SKM-1 (cell line): ENCODE data around the gene TPI1.

ENCODE experiments used
- DNase-seq: peaks from one replicate; lab custom pipeline; 2025; ENCODE audit not compliant: unreplicated experiment; lab: John Stamatoyannopoulos, UW

Gene TPI1

DNA sequence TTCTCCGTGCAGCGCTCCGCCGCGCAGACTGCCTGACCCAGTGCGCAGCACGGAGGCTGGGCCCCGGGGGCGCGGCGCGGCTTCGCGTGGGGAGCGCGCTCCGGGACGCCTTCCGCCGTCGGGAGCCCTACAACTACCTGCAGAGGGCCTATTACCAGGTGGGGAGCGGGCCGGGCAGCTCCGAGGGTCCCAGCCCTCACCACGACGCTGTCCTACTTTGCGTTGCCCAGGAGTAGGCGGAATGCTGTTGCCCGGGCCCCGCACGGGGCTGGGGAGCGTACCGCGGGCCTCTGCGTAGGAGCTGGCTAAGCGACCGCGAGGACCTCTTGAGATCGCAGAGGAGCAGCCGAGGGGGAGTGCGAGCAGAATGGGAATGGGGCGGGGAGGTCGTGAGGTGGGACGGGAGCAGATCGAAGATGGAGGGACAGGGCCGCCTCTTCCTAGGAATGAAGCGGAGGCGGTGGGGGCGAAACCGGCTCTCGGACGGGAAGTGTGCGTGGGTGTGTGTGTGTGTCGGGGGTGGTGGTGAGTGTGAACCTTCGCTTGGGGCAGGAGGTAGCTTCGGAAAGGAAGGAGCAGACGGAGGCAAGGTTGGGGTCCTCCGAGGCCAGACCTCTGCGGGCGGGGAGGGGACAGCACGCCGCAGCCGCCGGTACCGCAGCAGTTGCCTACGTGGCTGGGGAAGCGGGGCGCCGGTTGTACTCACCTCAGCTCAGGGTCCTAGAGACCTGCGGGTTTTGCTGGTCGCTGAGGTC is 38.4 kb upstream of the TPI1 start:
- DNase-seq, result no peak

DNA sequence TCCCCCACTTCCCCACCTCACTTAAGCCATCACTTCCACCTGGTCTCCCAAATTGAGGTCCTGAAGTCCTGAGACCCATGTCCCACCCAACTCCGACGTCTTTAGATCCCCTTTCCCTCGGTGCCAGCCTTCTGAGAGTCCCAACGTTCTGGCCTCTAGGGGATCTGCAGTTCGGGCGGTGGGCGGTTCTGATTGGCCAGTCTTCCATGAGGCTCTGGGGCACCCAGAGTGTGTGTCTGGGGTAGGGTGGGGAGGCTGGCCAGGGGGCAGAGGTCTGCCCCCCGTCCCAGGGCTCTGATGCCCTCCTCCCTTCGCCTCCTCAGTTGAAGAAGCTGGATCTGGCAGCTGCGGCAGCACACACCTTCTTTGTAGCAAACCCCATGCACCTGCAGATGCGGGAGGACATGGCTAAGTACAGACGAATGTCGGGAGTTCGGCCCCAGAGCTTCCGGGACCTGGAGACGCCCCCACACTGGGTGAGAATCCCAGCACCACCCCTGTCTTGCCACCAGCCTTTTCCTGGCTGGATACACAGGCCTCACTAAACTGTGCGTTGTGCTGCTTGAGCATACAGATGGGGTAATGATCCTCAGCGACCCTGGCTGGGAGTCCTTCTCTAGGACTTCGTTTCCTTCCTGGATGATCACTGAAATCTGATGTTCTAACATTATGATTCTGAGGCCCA is 37.7 kb upstream of the TPI1 start:
- DNase-seq, result no peak

DNA sequence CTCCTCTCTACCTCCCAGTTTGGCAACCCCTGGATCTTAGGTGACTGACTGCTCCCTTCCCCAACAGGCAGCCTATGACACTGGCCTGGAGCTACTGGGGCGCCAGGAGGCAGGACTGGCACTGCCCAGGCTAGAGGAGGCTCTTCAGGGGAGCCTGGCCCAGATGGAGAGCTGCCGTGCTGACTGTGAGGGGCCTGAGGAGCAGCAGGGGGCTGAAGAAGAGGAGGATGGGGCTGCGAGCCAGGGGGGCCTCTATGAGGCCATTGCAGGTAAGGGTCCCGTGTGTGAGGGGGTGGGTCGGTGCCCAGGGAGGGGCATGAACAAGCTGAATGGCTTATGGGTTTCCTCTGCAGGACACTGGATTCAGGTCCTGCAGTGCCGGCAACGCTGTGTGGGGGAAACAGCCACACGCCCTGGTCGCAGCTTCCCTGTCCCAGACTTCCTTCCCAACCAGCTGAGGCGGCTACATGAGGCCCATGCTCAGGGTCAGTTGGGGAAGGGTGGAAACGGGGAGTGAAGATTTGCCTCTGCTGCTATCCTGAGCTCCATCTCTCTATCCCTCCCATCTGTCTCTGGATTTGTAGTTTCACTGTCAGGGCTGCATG is 36.9 kb upstream of the TPI1 start:
- no peak for DNase-seq

DNA sequence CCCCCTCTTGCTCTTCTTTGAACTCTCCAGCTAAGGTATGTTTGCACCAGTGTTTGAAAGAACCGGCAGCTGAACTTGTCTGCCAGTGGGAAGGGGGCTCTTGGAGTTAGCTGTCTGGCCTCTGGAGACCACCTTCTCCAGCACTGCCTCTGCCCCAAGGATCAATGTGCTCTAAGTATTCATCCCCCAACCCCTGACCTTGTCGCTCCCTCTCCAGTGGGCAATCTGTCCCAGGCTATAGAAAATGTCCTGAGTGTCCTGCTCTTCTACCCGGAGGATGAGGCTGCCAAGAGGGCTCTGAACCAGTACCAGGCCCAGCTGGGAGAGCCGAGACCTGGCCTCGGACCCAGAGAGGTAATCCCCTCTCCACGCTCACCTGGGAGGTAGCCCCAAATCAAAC is 36.3 kb upstream of the TPI1 start:
- no peak for DNase-seq

DNA sequence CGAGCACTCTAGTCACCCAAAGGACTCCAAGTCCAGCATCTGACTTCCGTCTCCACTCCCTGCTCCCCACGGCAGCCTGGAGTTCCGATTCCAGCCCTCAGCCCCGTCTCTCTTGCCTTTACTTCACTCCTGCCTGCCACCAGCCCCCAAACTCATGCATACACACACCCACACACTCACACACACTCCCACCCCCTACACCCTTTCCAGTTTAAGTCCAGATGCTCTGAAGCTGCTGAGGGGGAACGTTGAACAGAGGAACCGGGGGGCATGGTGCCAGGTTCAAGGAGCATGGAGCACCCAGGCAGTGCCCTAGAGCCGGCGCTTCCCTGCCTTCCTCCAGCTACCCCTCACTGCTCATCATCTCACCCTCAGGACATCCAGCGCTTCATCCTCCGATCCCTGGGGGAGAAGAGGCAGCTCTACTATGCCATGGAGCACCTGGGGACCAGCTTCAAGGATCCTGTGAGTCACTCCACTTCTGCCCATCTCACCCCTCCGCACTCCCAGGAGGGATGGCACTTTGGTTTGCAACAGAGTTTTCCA is 35.8 kb upstream of the TPI1 start:
- no peak for DNase-seq

DNA sequence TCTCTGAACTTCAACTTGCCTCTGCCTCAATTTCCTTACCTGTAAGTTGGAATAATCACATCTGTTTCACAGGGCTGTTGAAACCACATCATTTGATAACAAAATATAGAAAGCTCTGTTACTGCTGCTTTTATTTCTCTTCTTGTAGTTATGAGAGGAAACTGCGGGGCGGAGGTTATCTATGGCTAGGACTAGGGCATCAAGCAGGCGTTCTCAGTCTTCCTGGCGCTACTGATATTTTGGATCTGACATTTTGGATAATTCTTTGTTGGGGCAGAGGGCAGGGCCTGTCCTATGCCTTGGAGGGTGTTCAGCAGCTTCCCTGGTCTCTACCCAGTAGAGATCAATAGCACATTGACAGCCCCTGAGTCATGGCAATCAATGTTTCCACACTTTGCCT is 35.2 kb upstream of the TPI1 start:
- DNase-seq, result no peak

DNA sequence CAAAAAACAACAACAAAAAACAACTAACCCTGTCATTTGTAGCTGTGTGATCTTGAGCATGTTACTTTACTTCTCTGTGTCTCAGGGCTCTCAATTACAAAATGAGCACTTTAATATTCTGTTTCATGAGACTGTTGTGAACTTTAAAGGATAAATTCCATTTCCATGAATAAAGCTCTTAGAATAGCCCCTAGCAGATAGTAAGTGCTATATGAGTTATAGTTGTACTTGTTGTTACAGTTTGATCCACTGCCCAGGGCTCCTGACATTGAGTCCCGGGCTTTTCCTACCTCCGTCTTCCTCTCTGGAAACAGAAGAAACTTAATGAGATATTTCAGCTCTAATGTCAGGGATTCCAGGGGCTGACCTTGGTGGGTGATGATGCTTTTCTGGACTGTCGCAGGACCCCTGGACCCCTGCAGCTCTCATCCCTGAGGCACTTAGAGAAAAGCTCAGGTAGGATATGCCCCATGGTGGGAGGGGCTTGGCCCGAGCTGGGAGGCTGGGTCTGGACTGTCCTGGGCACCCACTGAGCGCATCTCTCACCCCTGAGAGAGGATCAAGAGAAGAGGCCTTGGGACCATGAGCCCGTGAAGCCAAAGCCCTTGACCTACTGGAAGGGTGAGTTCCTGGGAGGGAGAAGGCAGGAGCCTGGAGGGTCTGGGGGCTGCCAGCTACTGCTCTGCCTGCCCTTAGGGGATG is 34.0 kb upstream of the TPI1 start:
- no peak for DNase-seq

DNA sequence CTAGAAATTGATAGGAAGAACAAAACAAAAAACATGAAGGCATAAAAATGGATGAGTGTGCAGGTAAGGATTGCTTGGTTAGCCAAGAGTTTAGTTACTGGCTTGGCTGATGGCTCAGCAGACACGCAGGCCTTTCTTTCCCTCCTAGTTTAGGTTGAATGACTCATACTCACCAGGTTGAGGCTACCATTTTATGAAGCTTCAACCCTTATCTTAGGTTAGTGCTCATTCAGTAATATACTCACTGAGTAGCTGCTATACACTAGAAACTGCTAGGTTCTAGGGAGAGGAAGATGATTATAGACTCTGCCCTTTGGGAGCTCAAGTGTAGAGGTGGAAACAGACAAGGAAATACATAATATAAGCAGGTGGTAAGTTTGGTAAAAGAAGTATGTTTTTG is 33.1 kb upstream of the TPI1 start:
- DNase-seq, result no peak

DNA sequence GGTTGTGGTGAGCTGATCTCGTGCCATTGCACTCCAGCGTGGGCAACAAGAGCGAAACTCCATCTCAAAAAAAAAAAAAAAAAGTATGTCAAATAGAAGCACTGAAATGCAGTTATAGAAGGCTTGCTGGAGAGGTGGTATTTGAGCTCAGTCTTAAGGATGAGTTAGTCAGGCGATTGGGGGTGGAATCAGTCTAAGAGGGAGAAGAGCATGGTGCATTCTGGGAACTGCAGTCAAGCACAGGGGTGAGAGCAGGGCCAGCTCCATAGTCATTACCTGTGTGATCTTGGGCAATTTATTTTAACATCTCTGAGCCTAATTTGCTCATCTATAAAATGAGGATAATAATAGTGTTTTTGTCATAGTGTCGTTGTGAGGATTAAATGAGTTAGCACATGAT is 32.5 kb upstream of the TPI1 start:
- no peak for DNase-seq

DNA sequence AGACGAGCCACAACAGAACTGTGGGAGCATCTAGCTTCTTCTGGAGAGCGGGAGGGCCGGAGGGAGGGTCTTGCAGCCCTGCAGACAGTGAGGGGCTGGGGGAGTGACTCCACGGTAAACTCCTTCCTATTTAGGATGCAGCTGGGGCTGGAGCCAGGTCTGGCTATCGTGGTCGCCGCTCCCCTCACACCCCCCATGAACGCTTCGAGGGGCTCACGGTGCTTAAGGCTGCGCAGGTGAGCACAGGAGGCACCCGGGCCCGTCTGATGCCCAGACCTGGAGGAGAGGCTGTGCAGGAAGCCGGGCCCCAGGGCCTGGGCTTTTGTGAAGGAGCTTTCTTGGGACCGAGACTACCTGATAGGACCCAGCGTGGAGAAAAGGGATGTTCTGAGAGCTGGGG is 30.5 kb upstream of the TPI1 start:
- no peak for DNase-seq

DNA sequence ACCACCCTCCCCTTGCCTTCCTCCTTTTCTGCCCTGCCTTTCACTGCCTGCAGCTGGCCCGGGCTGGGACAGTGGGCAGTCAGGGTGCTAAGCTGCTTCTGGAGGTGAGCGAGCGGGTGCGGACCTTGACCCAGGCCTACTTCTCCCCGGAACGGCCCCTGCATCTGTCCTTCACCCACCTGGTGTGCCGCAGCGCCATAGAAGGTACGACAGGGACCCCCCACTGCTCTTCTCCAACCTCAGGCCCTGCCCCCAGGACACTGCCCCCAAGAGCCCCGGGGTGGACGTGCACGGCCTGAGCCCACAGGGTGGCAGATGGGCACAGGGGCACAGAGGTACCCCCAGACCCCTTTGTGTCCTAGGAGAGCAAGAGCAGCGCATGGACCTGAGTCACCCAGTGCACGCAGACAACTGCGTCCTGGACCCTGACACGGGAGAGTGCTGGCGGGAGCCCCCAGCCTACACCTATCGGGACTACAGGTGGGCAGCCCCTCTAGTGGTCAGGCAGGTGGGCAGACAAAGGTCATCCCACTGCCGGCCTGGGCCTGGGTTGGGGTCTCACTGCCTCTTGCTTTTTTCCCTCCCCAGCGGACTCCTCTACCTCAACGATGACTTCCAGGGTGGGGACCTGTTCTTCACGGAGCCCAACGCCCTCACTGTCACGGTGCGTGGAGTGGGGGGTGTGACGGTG is 29.8 kb upstream of the TPI1 start:
- no peak for DNase-seq

DNA sequence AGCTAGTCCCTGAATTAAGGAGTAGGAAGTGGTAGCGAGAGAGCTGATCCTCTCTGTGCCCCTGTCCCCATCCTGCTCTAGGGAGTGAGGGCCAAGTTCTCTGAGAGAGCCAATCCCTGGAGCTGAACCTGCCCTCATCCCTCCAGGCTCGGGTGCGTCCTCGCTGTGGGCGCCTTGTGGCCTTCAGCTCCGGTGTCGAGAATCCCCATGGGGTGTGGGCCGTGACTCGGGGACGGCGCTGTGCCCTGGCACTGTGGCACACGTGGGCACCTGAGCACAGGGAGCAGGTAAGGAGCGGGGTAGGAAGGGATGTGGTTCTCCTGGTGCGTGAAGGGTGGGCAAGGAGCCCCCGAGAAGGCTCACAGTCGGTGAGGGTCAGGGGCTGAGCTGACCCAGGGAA is 28.5 kb upstream of the TPI1 start:
- DNase-seq, result no peak

DNA sequence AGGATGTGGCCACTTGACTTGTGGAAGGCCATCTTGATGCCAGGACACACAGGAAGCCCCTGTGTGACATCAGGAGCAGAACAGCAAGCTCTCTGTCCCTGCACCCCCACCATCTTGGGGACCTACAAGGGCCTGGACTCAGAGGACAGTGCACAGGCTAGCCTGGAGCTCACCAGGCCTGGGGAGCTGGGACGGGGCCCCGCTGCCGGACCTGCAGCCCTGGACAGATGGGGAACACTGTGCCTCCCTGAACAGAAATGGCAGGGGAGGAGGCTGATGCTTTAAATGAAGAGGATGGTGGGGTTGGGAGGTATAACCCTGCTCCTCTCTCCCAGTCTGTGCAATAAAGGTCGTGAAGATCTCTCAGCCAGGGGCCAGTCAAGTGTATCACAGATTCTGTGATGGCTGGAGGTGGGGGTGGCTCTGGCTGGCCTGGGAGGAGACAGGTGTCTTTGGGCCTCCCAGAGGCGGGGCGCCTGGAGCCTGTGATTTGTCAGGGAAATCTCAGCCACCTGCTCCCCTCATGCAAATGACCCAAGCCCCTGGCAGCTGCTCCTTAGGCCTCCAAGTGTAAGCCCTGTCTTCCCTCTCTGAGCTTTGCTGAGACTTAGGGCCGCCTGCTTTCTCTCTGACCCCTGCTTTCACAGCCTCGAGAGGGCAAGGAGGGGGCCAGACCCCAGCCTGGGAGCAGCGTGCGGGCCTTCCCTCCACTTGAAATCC is 27.7 kb upstream of the TPI1 start:
- no peak for DNase-seq

DNA sequence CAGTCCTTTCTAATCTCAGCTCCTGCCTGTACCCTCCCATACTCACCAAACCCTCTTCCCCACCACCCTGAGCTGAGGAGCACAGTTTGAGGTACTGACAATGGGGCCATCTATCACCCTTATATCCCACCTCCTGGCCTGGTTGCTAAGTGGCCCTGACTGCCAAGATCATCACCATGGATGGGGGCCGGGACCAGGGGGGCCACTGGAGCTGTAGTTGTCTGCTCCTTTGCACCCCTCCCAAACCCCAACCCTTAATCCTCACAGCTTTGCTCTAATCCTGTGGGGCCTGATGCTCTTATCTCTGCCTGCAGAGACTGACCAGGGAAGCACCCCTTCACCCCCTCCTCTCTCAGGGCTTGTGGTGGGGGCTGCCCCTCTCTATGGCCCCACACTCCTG is 27.0 kb upstream of the TPI1 start:
- no peak for DNase-seq

DNA sequence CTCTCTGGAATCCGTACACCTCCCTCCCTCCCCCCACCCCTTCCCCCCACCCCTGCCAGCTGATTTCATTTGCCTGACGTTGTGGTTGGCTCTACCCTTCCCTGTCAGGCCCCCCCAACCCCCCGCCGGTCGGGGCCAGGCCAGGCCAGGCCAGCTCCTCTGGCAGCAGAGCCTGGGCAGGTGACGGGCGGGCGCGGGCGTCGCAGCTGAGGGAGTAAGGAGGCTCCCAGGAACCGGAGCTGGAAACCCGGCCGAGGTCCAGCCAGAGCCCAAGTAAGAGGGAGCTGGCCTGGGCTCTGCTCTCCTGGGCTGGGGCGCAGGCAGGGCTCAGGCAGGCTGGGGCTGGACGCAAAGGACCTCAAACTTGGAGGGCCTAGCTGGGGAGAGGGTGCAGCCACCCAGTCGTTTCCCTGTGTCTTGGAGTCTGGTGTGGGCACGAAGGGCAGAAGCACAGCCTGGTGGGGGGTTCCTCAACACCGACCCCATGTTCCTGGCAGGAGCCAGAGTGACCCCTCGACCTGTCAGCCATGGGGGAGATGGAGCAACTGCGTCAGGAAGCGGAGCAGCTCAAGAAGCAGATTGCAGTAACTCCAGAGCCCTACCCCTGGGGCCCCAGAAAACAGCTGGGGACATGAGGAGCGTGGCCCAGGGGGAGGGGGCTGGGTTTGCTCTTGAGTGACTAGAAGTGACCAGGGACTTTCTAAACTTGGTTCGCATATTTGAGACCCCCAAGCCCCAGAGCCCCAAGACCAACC is 26.4 kb upstream of the TPI1 start, which contains the start of gene GNB3:
Gene GNB3, plus strand, starts transcription at position 165 of the 755 bp plus-strand sequence. Its CDS starts 363 bp downstream, at position 528.
- DNase-seq, result no peak

DNA sequence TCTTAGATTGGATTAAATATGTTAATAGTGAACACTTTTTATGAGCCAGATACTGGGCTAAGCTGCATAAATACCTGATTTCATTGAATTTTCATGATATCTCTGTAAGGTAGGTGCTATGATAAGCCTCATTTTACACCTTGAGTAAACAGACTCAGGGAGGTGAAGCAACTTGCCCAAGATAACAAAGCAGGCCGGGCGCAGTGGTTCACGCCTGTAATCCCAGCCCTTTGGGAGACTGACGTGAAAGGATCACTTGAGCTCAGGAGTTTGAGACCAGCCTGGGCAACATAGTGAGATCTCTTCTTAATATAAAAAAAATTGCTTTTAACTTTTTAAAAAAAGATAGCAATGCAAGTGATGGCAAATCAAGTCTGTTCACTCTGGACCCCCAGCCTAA is 25.3 kb upstream of the TPI1 start:
- no peak for DNase-seq

DNA sequence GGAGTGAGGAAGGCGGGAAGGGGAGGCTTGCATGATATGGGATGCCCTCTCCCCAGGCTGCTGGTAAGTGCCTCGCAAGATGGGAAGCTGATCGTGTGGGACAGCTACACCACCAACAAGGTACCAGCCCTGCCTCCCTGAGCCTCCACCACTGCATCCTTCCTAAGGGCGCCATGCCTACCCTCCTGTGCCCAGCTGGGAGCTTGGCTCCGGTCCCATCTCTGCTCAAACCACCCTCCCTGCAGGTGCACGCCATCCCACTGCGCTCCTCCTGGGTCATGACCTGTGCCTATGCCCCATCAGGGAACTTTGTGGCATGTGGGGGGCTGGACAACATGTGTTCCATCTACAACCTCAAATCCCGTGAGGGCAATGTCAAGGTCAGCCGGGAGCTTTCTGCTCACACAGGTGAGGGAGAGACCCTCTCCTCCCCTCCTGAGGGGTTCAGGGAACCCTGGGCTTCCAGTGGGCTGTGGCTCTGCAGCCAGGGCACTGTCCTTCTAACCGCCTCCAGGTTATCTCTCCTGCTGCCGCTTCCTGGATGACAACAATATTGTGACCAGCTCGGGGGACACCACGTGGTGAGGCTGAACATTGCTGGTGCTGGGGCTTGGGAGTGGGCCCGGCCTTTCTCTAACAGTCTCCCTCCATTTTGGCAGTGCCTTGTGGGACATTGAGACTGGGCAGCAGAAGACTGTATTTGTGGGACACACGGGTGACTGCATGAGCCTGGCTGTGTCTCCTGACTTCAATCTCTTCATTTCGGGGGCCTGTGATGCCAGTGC is 24.0 kb upstream of the TPI1 start:
- DNase-seq, result no peak

DNA sequence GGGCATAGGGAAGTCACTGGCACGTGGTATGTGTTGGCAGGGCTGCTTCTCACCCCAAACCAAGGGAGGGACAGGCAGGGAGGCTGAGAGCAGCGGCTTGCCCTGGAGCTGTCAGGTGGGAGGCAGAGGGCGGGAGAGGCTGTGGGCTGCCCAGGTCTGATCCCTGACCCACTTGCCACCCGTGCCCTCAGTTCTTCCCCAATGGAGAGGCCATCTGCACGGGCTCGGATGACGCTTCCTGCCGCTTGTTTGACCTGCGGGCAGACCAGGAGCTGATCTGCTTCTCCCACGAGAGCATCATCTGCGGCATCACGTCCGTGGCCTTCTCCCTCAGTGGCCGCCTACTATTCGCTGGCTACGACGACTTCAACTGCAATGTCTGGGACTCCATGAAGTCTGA is 21.9 kb upstream of the TPI1 start:
- DNase-seq, result no peak
